Measurements from ENCODE around the gene LIAS.

DNA sequence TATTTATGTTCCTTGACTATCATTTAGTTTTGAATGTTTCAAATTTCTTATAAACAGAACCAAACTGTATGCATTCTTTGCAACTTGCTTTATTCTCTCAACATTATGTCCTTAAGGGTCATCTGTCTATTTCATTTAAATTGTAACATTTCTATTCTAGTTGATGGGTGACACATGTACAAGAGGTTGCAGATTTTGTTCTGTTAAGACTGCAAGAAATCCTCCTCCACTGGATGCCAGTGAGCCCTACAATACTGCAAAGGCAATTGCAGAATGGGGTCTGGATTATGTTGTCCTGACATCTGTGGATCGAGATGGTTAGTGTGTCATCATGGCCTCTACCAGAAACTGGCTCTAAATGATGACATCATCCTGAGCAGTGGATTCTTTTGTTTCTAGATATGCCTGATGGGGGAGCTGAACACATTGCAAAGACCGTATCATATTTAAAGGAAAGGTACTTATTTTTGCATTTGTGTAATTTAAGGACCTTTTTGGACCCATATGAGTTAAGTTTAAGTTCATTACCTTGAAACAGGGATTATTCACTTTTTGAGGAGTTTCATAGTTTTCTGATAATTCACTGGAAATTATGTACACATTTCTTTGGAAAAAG, 6.1 kb downstream of the LIAS start:
- TF ChIP-seq CREB1 (IDR thresholded peaks at IDR 0.05; ENCODE audit: low read depth), result no peak
- no peak for TF ChIP-seq CEBPB (IDR thresholded peaks at IDR 0.05)
- TF ChIP-seq EP300 (IDR thresholded peaks at IDR 0.05; ENCODE audit: borderline replicate concordance), result no peak
- no peak for TF ChIP-seq NFIC (IDR thresholded peaks at IDR 0.05)

All from Ishikawa (cell line).